Activated naive CD8-positive, alpha-beta T cell (primary cell): Measurements from ENCODE around the gene DTNBP1.
A peak's percentile ranks its signal among the peaks of the same experiment; 100 is the strongest.

Experiments
- H3K27ac Mint-ChIP-seq: one replicate; pipeline ENCODE4 v1.8.0; 2021; ENCODE audit warnings: mixed read lengths
- H3K27me3 Mint-ChIP-seq: one replicate; pipeline ENCODE4 v1.8.0; 2021; ENCODE audit warnings: mixed read lengths
- H3K36me3 Mint-ChIP-seq: one replicate; pipeline ENCODE4 v1.8.0; 2021; ENCODE audit warnings: mixed read lengths
- H3K4me1 Mint-ChIP-seq: one replicate; pipeline ENCODE4 v1.8.0; 2021; ENCODE audit warnings: low read depth, mixed read lengths
- H3K4me3 Mint-ChIP-seq: one replicate; pipeline ENCODE4 v1.8.0; 2021; ENCODE audit warnings: mild to moderate bottlenecking, mixed read lengths
- H3K9me3 Mint-ChIP-seq: one replicate; pipeline ENCODE4 v1.8.0; 2021; ENCODE audit warnings: low read depth, mixed read lengths

The DTNBP1 gene

GRCh38 chr6:15535495-15536197 is 127.2 kb downstream of the DTNBP1 start:
- peaks cover 8% of the 10 kb centered on the region for H3K4me1 Mint-ChIP-seq
- H3K27me3 Mint-ChIP-seq = no peaks in the 10 kb centered on the region
- H3K4me3 Mint-ChIP-seq = no peak overlapping the region
- H3K27ac Mint-ChIP-seq = peak overlapping the region; percentile 34
- peaks cover 6% of the 10 kb centered on the region for H3K36me3 Mint-ChIP-seq
- H3K9me3 Mint-ChIP-seq = no peaks in the 10 kb centered on the region

DNA sequence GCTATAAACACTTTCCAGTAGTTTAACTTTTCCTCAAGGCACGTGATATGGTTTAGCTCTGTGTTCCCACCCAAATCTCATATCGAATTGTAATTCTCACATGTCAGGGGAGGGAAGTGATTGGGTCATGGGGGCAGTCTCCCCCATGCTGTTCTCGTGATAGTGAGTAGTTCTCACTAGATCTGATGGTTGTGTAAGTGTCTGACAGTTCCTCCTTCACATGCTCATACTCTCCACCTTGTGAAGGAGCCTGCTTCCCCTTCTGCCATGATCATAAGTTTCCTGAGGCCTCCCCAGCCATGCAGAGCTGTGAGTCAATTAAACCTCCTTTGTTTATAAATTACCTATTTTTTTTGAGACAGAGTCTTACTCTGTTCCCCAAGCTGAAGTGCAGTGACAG is 127.9 kb downstream of the DTNBP1 start:
- H3K4me1 Mint-ChIP-seq = peaks cover 11% of the 10 kb centered on the region
- H3K27me3 Mint-ChIP-seq = no peaks in the 10 kb centered on the region
- H3K36me3 Mint-ChIP-seq = peaks cover 10% of the 10 kb centered on the region
- no peak overlapping the region for H3K4me3 Mint-ChIP-seq
- no peaks in the 10 kb centered on the region for H3K9me3 Mint-ChIP-seq
- peak overlapping the region; percentile 16 for H3K27ac Mint-ChIP-seq

DNA sequence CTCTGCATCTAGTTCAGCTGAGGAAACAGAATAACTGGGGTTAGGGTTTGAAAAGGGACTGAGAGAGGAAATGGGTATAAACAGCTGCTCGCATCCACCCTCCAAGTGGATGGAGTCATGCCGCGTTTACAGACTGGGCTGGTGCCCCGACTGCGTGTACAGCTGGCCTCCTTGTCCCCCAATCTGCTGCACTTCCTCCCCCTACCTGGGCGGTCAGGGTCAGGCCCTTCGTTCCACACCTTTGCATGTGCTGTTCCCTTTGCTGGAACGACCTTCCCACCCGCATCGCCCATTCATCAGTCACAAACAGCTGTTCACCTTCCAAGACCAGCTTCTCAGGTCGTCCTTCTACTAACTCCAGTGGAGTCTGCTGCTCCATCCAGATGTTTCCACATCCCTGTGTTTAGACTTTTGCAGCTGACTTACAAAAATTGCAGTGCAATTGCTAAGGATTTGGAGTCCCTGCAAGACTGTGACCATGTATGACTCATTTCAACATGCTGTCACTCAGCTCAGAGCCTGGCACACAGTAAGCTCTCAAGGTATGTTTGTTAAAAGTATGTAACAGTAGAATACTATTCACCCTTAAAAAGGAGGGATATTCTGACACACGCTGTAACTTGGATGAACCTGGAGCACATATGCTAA is 129.3 kb downstream of the DTNBP1 start:
- H3K27ac Mint-ChIP-seq = peak overlapping the region; percentile 25
- no peaks in the 10 kb centered on the region for H3K27me3 Mint-ChIP-seq
- no peak overlapping the region for H3K4me3 Mint-ChIP-seq

DNA sequence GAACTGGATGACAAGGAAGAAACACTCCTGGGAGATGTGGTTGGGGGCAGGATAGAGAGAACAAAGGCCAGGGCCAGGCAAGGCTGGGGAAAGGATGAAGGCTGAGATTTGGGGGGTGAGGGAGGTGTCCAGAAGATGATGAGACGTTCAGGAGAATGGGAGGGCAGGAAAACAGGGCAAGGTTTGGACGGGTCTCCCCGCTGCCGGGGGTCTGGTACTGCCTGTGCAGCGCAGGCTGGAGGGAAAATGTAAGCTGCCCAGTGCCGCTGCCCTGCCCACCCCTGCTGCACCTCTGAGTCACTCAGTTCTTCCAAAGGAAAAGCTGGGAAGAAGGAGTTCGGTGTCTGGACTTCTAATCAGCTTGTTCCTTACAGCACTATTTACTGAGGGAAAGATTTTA is 130.9 kb downstream of the DTNBP1 start:
- H3K9me3 Mint-ChIP-seq = no peaks in the 10 kb centered on the region
- H3K4me3 Mint-ChIP-seq = no peak overlapping the region
- H3K4me1 Mint-ChIP-seq = peaks cover 15% of the 10 kb centered on the region
- no peak overlapping the region for H3K27ac Mint-ChIP-seq
- H3K36me3 Mint-ChIP-seq = peaks cover 22% of the 10 kb centered on the region
- no peaks in the 10 kb centered on the region for H3K27me3 Mint-ChIP-seq

More for the DNA sequence above, 129.3 kb downstream of the DTNBP1 start:
- peaks cover 14% of the 10 kb centered on the region for H3K4me1 Mint-ChIP-seq
- no peaks in the 10 kb centered on the region for H3K9me3 Mint-ChIP-seq
- peaks cover 12% of the 10 kb centered on the region for H3K36me3 Mint-ChIP-seq

- no peak overlapping the region for H3K4me3 Mint-ChIP-seq
- no peaks in the 10 kb centered on the region for H3K9me3 Mint-ChIP-seq
- no peaks in the 10 kb centered on the region for H3K27me3 Mint-ChIP-seq
- H3K36me3 Mint-ChIP-seq = peaks cover 34% of the 10 kb centered on the region
- no peak overlapping the region for H3K27ac Mint-ChIP-seq
- H3K4me1 Mint-ChIP-seq = peaks cover 19% of the 10 kb centered on the region
These were observed 132.4 kb downstream of the DTNBP1 start for GRCh38 chr6:15530411-15530810.

DNA sequence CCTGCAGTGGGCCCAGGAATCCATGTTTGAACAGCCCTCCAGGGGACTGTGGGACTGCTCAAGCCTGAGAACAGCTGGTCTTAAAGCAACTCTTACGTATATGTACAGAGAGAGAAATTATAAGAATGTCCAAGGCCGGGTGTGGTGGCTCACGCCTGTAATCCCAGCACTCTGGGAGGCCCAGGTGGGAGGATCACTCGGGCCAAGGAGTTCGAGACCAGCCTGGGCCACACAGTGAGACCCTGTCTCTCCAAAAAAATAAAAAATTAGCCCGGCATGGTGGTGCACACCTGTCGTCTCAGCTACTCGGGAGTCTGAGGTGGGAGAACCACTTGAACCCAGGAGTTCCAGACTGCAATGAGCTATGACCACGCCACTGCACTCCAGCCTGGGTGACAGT is 134.0 kb downstream of the DTNBP1 start:
- H3K4me3 Mint-ChIP-seq = no peak overlapping the region
- H3K27me3 Mint-ChIP-seq = no peaks in the 10 kb centered on the region
- no peaks in the 10 kb centered on the region for H3K9me3 Mint-ChIP-seq
- H3K27ac Mint-ChIP-seq = no peak overlapping the region
- H3K36me3 Mint-ChIP-seq = peaks cover 35% of the 10 kb centered on the region
- peaks cover 19% of the 10 kb centered on the region for H3K4me1 Mint-ChIP-seq

DNA sequence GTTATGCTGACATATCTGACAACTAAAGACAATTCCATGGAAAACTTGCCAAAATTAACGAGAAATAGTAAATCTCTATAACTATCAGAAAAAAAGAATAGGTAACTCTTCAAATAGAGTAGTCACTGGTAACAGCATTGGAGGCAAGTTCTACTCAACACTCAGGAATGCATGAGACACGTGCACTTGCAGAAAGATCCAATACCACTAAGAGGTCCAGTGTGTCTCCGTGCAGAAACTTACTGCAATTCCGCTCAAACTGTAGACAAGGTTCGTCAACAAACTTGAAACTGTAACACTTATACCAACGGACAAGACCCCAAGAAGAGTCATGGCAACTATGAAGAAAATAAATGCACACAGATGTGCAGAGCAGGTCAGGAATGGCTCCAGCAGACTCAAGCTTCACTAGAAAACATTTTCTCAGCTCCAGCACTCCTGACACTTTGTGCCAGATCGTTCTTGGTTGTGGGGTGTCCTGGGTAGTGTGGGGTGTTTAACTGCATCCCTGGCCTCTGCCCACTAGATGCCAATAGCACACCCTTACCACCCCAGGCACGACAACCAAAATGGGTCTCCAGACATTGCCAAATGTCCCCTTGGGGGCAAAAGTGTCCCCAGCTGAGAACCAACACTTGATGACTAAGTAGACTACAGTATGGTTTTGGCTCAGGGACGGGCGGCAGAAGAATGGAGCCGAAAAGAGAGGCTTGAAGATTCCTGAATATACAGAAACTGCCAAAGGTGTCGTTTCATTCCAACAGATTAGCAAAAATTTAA is 134.8 kb downstream of the DTNBP1 start:
- H3K27ac Mint-ChIP-seq = no peak overlapping the region
- no peaks in the 10 kb centered on the region for H3K27me3 Mint-ChIP-seq
- H3K4me3 Mint-ChIP-seq = no peak overlapping the region
- no peaks in the 10 kb centered on the region for H3K9me3 Mint-ChIP-seq
- H3K36me3 Mint-ChIP-seq = peaks cover 37% of the 10 kb centered on the region
- peaks cover 19% of the 10 kb centered on the region for H3K4me1 Mint-ChIP-seq

GRCh38 chr6:15526212-15526701 is 136.6 kb downstream of the DTNBP1 start:
- Mint-ChIP-seq H3K4me3 (no peak overlapping the region), H3K9me3 (no peaks in the 10 kb centered on the region), H3K36me3 (peaks cover 35% of the 10 kb centered on the region), H3K27ac (peak overlapping the region; percentile 43), H3K27me3 (no peaks in the 10 kb centered on the region), H3K4me1 (peaks cover 20% of the 10 kb centered on the region)

- no peaks in the 10 kb centered on the region for H3K9me3 Mint-ChIP-seq
- peaks cover 27% of the 10 kb centered on the region for H3K36me3 Mint-ChIP-seq
- peaks cover 10% of the 10 kb centered on the region for H3K4me1 Mint-ChIP-seq
- no peaks in the 10 kb centered on the region for H3K27me3 Mint-ChIP-seq
- no peak overlapping the region for H3K4me3 Mint-ChIP-seq
- no peak overlapping the region for H3K27ac Mint-ChIP-seq
These were observed 137.9 kb downstream of the DTNBP1 start for GRCh38 chr6:15524861-15525401.

DNA sequence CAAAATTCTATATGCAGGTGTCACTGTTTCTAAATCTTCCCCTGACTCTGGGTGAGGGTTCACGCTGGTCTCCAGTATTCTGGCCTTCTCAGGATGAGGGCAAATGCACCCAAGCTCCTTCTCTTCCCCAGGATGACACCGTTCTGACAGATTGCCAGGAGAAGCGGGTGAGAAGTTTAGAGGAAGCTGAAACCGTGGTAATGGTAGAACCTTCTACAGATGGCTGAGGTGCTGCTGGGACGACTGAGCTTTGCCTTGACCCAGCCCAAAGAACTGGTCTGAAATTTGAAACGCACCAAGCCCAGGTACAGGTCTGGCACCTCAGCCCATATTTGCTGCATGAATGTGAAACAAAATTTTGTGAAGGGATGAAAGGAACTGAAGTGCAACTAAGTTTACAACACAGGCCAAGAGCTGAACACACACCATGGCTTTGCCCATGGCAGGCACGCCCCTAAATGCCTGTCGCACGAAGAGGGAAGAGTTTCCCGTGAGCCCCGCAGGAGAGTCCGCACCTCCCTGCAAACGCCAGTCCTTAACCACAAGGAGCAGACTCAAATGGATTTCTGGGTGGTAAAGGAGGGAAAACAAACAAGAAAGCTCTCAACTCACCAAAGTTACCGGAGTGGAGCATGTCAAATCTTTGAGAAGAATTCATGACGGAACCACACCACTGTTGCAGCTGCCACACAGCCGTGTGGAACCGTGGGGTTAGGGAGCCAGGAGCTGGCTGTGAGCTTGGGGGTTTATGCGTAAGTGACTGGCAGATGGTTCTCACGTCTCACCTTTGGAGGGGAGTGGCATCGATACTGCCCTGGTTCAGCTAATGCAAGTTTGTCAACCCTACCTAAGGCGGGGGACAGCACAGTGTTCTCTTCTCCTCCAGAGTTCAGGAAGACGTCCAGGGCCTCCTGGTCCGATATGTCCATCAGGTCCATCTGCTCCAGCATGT is 138.9 kb downstream of the DTNBP1 start:
- Mint-ChIP-seq H3K36me3 (peaks cover 30% of the 10 kb centered on the region), H3K4me1 (peaks cover 8% of the 10 kb centered on the region), H3K9me3 (no peaks in the 10 kb centered on the region), H3K27me3 (no peaks in the 10 kb centered on the region), H3K27ac (no peak overlapping the region), H3K4me3 (no peak overlapping the region)

DNA sequence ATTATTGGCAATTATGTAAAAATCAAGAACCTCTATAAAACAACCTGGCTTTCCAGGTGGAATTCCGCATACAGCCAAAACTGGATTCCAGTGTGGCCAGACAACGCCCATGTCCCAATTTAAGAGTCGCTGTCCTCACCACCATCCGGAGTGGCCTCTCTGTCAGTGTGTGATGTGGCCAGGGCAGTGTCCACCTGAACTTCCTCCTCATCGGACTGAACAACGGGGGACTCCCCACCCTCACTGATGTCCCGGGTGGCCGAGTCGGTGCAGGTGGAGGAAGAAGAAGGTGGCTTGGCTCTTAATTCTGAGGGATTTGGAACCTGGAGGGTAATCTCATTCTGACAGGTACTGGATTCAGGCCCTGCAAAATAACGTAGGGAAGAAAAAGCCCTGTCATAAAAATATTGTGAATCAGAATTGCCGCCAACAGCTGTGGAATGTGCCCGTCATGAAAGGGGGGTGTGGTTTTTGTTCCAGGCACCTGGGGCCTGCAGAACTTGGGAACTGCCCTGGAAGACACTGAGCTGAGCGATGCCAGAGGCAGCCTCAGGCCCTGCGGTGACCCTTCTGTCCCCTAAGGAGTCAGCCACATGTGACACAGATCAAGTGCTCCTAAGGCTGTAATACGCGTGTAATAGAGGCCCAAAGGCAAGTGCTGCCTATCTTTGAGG is 139.8 kb downstream of the DTNBP1 start:
- H3K4me3 Mint-ChIP-seq = no peak overlapping the region
- H3K27me3 Mint-ChIP-seq = no peaks in the 10 kb centered on the region
- H3K27ac Mint-ChIP-seq = peak overlapping the region; percentile 52
- H3K9me3 Mint-ChIP-seq = no peaks in the 10 kb centered on the region
- peaks cover 8% of the 10 kb centered on the region for H3K4me1 Mint-ChIP-seq
- peaks cover 28% of the 10 kb centered on the region for H3K36me3 Mint-ChIP-seq

GRCh38 chr6:15522427-15522826 is 140.4 kb downstream of the DTNBP1 start:
- Mint-ChIP-seq H3K4me1 (peaks cover 8% of the 10 kb centered on the region), H3K27ac (peak overlapping the region; percentile 52)

DNA sequence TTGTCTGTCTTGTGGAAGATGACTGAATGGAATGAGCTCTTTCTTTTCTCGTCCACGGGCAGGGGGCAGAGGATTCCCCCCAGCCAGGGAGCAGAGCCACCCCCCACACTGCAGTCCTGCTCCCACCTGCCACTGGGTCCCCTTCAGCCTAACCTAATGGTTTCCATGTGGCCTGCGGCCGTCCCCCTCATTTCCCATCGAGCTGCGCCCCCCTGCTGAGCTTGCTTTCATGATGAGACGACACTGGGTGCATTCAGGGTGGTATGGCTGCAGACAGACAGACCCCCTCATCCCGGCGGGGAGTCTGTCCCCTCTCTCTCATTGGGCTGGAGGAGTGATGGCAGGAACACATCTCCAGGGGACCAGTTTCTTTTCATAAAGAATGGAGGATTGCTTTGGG is 140.8 kb downstream of the DTNBP1 start:
- no peaks in the 10 kb centered on the region for H3K9me3 Mint-ChIP-seq
- no peak overlapping the region for H3K4me3 Mint-ChIP-seq
- H3K27ac Mint-ChIP-seq = peak overlapping the region; percentile 52
- peaks cover 7% of the 10 kb centered on the region for H3K4me1 Mint-ChIP-seq
- H3K36me3 Mint-ChIP-seq = peaks cover 21% of the 10 kb centered on the region
- no peaks in the 10 kb centered on the region for H3K27me3 Mint-ChIP-seq

More at GRCh38 chr6:15522427-15522826, 140.4 kb downstream of the DTNBP1 start:
- Mint-ChIP-seq H3K4me3 (no peak overlapping the region), H3K36me3 (peaks cover 22% of the 10 kb centered on the region), H3K9me3 (no peaks in the 10 kb centered on the region), H3K27me3 (no peaks in the 10 kb centered on the region)
